Glomerular visceral epithelial cell (primary cell): ENCODE measurements around the gene GNAT1.
"Not testable (repeated sequence)": the region's sequence is repeated elsewhere in the genome, so short reads cannot be mapped to it uniquely, and the experiment has no call there.

ENCODE experiments used
- DNase-seq: peaks from one replicate; pipeline ENCODE4 v3.0.0-alpha.2; 2016; ENCODE audit errors: extremely low spot score

Gene GNAT1

DNA sequence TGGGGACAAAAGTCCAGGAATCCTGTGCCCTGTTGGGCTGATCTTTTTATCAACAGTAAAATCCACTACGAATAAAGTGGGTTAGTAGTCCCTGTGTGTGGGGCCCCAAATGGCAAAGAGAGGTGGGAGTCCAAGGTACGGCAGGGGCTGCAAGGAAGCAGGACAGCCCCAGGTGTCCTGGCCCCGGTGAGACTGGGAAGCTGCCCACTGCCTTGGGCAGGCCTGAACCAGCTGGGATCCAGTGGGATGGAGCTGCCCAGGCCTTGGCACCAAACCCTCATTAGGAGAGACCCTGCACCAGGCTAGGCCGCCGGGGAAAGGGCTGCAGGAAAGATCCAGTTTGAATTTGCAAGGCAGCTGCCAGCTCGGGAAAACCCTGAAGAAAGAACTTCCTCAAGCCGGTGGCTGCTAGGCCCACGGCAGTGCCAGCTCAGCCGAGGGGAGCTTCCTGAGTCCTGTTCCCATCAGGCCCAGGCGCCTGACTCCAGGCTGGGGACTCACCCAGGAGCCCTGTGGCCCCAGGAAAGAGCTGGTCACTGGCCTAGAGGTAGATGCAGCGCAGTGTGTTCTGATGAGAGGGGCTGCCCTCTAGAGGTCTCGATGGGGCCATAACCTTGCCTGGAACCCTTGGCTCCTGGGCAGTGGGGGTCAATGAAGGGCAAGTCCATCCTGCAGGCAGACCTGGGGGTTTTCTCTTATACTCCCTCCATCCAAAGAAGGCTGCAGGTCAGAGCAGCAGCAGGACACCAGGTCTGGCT, 30.2 kb downstream of the GNAT1 start:
- no peak for DNase-seq

DNA sequence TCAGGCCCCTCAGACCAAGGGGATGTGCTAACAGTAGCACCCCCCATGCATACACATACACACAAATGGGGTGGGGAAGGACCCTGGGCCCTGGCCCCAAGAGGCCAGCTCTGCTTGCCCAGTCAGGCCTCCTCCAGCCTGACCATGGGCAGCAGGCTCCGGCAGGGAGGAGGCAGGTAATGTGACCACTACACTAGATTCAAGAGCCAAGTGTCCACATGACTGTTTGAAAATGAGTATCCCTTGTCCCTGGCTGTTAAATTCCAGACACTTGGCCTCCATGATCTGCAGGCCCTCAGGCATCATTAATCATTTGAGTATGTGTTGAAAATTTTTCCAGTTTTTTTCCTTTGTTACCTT, 30.7 kb downstream of the GNAT1 start:
- DNase-seq, result no peak

DNA sequence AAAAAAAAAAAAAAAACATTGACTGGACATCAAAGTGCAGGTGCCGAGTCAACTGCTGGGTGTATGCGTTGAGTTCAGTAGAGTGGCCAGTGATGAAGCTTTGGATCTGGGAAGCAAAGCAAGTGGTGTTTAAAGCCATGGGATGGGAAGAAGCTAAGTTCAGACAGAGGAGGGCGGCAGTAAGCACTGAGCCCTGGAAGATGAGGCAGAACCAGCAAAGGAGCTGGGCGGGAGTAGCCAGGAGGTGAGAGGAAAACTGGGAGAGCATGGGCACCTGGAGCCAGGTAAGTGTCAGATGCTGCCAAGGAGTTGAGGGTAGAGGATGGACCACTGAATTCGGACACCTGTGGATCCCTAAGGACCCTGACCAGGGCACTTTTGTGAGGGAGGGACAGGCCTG, 33.2 kb downstream of the GNAT1 start:
- no peak for DNase-seq

DNA sequence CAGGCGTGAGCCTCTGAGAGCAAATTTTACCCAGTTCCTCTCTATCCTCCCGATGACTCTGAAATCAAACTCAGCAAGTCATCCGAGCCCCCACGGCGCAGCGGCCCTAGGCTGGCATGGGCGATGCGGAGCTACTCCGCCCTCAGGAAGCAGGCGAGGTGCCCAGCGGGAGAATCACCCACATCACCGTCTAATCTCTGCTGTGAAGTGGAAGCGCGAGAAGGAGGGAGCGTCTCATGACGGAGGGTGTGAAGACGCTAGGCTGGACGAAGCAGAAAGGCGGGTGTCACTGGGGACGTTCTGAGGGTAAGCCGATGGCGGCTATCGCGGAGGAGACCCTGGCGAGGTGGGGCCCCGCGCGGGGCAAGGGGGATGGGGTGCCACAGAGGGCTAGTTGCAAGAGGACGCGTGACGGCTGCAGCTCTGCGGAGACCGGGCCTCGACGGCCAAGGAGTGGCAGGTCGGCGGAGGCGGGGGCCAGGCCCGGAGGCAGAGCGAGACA, 35.5 kb downstream of the GNAT1 start:
- DNase-seq, result peak; percentile 27

DNA sequence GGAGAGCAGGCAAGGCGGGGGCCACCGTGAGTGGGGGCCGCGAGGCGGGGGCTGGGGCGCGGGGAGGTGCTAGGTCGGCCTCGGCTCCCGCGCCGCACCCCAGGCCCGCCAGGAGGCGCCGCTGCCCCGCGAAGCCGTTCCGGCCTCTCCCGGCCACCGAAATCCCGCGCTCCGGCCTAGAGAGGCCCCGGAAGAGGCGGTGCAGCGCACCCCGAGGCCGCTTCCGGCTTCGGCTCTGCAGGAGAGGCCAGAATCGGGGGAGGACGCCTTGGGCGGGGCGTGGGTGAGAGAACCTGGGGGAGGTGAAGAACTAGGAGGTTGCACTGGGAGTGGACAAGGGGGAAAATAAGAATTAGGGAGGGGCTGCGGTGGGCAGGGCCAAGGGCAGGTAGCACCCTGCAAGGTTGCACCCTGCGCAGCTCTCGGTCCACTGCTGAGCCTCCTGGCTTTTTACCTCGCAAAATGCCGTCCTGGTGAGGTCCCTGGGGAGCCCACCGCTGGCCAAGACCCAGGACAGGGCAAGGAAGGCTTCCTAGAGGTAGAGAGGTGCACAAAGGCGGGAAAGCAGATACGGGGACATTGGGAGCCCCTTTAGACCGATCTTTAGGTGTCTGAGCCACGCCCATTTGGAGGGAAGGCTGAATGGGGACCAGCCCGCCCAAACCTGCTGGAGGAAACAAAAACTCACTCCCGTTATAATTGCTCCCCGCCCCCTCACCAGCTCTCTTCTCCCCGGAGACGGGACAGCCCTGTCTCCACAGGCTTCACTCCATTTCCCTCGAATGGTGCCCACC, 36.2 kb downstream of the GNAT1 start:
- DNase-seq, result peak; percentile 96

DNA sequence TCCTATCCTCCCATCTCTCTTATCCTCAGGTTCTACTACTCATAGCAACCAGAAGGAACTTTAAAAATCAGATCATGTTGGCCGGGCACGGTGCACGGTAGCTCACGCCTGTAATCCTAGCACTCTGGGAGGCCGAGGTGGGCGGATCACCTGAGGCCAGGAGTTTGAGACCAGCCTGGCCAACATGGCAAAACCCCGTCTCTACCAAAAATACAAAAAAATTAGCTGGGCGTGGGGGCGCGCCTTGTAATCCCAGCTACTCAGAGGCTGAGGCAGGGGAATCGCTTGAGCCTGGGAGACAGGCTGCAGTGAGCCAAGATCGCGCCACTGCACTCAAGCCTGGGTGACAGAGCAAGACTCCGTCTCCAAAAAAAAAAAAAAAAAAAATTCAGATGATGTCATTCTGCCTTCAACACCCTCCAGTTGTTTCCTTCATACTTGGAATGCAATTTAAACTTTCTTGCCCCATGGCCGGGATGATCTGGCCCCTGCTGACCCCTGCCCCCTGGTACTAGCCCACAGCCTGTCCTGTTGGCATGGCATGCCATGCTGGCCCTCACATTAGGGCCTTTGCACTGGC, 36.9 kb downstream of the GNAT1 start:
- not testable (repeated sequence) for DNase-seq

DNA sequence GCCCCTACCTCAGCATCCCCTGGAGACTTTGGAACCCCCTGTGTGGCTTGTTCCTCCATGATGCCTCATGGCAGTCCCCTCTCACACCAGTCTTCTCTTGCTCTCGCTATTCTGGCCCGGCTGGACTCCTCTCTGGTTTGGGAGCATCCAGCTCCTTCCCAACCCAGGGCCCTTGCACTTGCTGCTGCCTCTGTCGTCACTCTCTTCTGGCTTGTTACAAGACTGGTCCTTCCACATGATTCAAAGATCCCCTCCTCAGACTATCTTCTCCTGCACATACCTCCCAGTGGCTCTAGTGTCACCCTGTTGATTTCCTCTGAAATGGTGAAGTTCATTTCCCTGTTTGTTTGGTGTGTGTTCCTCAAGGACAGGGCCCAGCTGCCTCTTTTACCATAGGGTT, 38.1 kb downstream of the GNAT1 start:
- no peak for DNase-seq

DNA sequence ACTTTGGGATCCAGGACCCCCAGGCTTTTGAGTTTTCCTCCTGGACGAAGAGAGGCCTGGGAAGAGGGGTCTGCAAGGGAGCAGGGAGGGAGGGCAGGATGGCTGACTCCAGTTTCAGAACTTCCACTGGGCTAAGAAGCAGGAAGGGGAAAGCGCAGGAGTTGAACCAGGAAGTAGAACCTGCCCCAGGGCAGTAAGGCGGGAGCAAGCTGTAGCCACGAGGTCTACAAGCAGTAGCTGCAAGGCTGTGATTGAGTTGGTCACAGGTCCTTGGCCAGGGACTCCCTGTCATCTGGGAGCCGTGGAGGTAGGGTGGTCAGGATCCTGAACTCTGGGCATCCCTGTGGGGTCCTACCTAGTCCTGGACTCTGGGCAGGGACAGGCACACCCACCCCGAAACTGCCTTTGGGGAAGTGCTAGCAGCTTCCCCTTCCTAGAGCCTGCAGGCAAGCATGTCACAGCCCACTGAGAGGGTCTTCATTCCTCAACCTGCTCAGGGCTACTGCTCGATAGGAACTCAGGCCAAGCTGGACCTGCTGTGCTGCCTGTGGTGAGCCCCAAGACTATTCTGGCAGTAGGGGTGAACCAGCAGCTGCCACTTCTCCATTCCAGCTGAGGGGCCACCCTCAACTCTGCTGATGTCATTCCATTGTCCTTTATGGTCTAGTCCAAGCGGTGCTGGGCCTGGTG, 38.8 kb downstream of the GNAT1 start:
- no peak for DNase-seq

DNA sequence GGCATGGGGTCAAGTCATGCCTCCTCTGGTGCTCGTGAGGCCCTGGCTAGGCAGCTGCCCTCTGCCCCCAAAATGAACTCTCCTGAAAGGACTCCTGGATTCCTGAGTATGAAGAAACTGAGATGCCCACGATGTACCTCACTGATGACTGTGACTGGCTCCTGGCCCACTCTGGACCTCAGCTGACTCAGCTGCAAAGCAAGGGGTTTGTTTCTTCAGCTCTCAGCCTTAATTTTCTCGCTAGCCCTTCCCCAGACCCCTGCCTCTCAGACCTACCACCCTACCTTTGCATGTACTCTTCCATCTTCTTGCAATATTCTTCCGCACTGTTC, 39.4 kb downstream of the GNAT1 start:
- no peak for DNase-seq

DNA sequence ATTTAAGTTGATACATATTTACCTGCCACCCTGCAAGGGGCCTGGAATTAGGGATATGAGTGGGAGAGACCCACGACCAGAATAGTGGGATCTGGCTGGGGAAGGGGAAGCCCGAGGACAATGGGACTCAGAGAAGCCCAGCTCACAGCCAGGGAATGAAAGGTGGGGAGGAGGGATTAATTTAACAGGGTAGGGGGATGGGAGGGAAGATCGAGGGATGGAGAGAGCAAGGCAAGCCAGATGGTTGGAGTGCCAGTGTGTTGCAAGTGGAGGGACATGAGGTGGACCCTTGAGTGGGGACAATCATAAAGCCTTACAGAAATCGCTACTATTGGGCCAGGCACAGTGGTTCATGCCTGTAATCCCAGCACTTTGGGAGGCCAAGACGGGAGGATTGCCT, 40.2 kb downstream of the GNAT1 start:
- no peak for DNase-seq

DNA sequence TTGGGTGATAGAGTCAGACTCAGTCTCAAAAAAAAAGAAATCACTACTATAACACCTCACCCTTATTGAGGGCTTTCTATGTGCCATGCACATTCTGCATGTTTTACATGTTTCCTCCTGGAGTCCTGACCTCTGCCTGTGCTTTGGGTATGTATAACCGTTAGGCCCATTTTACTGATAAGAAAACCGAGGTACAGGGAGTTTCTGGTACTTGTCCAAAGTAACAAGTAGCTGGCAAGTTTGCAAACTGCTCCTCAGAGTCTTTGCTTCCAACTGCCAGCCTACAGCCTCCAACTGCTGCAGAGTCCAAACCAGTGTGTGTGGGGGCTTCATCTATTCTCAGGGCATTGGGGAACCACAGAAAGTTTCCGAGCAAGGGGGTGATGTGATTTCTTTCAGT, 40.9 kb downstream of the GNAT1 start:
- DNase-seq, result no peak

DNA sequence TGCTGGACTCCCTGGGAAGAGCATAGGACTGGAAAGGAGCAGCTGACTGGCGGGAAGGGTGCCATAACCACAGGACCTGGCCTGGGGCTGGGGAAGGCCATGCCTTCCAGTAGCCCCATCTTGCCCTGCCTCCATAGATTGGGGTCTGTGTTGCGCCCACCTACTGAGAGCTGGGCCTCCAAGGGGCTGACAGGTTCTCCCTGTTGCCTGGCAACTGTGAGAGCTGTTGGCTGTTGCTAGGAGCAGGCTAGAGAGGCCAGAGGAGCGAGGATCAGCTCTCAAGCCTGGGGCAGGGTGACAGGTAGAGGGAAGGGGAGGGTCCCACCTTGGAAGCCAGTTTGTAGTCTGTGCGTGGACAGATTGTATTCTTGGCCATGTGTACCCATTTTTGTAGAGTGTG, 41.8 kb downstream of the GNAT1 start:
- DNase-seq, result no peak

DNA sequence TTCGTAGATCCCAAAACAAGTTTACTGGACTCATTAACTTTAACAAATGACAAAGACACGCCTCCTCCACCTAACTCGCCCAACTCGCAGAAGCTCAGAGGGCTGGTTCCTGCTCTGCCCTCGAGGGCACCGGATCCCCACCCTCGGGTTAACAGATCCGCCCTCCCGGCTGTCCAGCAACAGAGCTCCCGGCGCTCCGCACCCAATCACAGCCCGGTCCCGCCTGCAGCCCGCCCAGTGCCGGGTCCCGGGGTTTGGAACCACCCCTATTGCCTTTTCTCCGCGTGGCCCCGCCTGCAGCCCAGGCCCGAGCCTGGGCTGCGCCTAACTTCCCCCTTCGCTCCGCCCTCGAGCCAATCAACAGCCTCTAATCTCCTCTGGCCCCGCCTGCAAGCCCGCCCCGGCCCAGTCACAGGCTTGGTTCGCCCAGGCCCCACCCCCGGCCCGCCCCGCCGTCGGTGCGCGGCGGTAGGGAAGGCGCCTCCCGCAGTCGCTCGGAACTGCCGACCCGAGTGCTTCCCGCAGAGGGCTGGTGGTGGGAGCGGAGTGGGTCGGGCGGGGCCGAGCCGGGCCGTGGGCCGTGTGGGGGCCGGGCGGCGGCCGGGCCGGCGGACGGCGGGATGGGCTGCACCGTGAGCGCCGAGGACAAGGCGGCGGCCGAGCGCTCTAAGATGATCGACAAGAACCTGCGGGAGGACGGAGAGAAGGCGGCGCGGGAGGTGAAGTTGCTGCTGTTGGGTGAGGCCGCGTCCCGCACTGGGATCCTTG, 44.5 kb downstream of the GNAT1 start, which contains the start of gene GNAI2:
GNAI2 (plus strand) TSS at position 489 of the 768 bp plus-strand sequence; CDS start at position 621, 132 bp downstream.
- peak; percentile 99 for DNase-seq

DNA sequence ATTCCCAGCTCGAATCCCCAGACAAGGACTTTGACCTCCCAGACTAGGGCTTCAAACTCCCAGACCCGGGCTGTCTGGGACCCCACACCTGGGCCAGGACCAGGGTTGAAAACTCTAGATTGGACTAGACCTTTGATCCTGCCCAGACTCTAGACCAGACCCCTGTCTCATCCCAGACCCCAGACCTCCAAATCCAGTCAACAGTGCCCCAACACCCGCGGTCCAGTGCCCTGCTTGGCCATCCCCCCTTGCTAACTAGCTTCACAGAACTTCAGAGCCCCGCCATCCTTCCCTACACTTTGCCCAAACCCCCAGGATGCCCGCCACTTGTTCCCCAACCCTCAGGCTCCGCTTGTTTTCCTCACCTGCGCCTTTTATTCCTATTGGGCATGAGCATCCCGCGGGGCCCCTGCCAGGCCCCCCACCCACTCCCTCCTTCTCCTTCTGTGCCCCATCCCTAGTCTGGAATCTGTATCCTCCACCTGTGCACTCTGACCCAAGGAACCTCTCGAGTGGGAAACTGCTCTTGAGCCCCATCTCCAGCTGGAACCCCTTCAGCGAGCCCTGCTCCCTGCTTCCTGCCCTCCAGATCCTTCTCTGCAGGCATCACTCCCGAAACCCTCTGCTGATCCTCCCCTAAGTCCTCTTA, 45.2 kb downstream of the GNAT1 start:
- no peak for DNase-seq

DNA sequence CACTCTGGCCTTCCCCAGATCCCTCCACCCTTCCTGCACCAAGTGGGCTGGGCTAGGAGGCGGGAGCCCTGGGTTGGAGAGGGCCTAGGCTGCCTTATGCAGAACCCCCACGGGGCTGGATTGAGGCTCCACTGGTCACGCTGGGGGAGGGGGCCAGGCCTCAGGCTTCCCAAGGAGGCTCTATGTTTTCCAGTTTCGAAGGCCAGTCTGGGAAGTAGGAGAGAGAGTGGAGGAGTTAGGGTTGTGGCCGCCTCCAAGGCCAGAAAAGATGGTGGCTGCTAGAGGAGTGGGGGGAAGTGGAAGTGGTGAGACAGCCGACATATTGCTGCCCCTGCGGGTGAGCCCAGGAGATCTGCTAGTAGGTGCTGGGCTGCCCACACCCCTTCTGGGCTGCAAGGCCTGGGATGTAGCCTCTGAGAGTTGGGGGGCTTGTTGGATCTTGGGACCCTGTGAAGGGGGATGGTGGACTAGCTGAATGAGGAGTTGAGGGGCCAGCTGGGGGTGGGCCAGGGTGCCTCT, 45.8 kb downstream of the GNAT1 start:
- DNase-seq, result peak; percentile 53

DNA sequence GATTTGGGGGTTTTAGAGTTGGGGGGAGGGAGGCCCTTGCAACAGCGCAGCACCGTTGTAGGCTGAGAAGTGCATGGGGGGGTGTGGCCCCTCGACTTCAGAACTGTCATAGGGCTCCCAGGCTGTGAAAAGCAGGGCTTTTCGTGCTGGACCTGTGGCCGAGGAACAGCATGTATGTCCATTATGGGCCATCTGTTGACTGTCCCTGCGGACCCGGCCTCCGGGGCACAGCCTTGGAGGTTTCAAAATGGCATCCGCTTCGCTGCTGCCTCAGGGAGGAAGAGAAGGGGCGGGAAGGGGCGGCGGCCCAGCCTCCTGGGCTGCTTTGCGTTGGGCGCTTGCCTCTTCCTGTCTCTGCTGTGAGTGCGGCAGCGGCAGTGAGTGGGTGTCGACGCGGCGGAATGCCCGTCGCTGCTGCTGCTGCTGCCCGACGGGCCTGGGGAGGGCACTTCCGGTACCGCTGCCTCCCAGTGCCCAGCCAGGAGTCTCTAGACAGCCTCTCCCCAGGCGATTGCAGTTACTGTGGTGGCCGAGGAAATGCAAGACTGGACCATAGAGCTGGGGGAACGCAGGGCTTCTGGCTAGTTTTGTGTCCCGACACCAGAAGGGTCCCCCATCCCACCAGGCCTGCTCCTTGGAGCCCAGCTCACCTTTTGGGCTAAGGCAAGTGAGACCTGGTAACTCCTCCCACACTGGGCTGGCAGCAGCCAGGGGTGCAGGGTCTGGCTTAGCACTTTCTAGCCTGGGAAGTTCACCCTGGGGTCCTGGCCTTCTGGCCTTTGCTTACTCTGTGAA, 46.5 kb downstream of the GNAT1 start:
- peak; percentile 87 for DNase-seq

DNA sequence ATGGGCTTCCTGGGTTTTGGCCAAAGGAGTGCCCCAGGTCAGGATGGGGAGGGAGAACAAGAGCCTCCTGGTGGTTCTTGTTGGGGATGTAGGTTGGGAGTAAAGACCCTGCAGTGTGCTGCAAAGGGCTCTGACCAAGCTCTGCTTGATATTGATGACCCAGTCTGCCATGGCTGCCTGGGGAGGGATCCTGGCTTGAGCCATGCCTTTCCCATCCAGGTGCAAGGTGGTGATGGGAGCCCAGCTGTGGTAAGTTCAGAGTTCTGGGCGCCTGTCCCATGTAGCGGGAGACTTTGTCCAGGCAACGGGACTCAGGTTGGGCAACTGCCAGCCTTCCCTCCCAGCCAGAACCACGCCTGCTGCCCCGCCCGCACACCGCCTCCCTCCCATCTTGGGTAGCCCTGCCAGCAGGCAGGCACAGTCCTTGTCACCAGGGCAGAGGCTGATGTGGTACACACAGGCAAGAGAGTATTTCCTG, 47.2 kb downstream of the GNAT1 start:
- peak; percentile 53 for DNase-seq

DNA sequence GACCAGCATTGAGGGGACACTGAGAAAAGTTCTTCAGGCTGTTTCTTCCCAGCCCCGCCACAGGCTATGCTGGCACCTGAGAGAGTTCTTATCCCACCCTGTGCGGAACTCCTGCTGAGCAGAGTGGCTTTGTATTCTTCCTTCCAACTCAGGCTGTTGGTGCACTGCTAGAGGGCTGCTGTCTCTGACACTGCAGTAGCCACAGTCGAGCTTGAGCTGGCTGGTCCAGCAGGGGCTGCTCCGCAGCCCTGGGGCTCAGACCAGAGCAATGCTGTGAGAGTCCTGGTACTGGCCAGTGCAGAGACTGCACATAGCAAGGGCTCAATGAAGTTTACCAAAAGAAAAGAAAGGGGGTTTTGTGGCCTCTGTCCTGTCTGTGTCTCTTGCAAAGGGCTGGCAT, 48.2 kb downstream of the GNAT1 start:
- DNase-seq, result no peak

DNA sequence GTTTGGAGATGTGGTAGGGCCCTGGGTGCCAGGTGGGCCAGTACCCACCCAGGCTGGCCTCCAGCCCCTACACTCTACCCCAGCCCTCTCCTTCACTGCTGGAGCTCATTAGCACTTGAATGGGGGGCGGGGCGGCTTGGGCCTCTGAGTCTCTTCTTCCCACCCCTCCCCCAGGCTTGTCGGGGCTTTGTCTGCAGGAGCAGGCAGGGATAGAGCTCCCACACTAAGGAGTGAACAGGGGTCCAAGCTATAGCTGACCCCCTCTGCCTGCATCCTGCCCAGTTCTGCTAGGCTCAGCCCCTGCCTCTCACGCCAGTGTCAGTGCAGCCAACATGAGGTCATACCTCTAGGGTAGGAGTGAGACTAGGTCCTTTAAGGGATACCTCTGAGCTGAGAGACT, 49.8 kb downstream of the GNAT1 start:
- DNase-seq, result no peak
